ENCODE data around the gene AK4. TPM values are rescaled to one million over a fixed set of nuclear protein-coding genes. Genes with fewer than 3 reads are reported as not detected.
"Not testable (repeated sequence)": the region's sequence is repeated elsewhere in the genome, so short reads cannot be mapped to it uniquely, and the experiment has no call there.

Gene AK4
- 11.6 TPM for total RNA-seq

GRCh38 chr1:65148178-65148547 is at the start of gene AK4:
Gene AK4, plus strand, starts transcription at chr1:65148203. Its CDS starts 205 bp downstream, at chr1:65148408.
- DNase-seq (ENCODE audit: low read depth in 2 of 3, low spot score in 2 of 3) = not testable (repeated sequence)

GRCh38 chr1:65103807-65104206 is 44.2 kb upstream of the AK4 start:
- DNase-seq (ENCODE audit: low read depth in 2 of 3, low spot score in 2 of 3) = no peak

DNA sequence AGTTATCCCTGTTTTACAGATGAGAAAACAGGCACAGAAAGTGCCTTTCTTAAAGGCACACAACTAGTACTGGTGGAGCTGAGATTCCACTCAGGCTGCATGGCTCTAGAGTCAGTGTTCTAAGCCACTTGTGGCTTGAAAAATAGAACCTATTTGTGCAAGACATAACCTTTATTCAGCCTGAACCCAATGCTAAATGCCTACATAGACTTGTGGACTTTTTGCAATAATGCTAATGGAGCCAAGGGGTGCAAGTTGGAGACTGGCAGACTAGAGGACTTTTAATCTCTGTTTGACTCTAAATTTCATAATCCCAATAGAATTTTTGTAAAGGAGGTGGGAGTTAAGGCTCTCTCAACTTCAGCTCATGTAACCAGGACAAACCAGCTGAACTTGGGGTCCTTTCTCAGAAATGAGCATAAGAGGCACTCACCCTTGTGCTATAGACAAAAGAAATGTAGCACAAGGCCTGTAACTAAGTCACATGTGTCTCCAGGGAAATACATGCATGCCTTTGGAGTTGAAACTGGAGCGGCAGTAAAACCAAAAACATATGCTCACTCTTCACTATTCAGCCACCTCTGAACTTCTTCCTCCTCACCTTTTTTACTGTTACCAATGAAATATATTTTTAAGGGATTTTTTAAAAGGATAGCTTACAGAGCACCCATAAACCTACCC is 43.0 kb upstream of the AK4 start:
- no peak for DNase-seq (ENCODE audit: low read depth in 2 of 3, low spot score in 2 of 3)

DNA sequence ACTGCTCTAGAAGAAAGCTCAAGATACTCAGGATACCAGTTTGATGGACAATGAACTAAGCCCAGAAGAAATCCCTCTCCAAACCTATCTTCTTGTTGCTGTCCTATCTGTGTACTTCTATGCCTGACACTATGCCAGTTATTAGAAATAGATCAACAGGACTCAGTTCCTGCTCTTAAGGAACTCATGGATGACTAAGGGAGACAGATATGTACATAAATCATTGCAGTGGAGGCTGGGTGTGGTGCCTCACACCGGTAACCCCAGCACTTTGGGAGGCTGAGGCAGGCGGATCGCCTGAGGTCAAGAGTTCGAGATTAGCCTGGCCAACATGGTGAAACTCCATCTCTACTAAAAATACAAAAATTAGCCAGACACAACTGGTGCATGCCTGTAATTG is 42.4 kb upstream of the AK4 start:
- DNase-seq (ENCODE audit: low read depth in 2 of 3, low spot score in 2 of 3) = no peak

- no peak for DNase-seq (ENCODE audit: low read depth in 2 of 3, low spot score in 2 of 3)
Observed at GRCh38 chr1:65108025-65108642, 39.9 kb upstream of the AK4 start.

DNA sequence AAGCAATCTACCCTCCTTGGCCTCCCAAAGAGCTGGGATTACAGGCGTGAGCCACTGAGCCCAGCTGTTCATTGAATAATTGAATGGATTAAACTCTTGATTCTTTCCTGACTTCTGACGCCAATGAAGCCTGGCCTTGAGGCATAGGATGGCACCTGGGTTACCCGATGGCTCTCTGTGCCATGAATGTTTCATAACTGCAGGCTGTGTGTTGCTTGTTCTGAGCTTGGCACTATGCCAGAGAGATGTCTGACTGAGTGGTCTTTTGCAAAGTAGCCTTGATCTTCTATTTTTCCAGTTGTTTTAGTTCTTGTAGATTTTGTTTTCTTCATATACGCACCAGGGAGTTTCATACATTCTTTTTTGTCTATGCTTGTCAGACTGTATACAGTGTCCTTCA is 38.5 kb upstream of the AK4 start:
- DNase-seq (ENCODE audit: low read depth in 2 of 3, low spot score in 2 of 3) = no peak

DNA sequence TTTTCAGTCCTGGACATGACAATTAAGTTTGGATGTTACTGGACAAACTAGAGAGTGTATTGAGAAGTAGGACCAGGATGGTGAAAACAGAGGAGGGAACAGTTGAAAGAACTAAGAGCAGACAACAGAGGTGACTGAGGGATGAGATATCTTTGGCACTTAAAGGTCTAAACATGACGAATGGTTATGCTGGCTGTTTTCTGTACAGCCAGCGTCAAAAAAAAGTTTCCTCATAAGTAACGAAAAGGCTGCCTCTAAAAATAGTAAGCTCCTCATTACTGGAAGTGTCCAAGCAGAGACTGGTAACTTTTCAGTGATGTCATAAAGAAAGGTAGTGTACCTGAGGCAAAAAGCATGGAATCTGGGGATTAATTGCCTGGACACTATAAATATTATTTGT is 35.2 kb upstream of the AK4 start:
- DNase-seq (ENCODE audit: low read depth in 2 of 3, low spot score in 2 of 3) = no peak

DNA sequence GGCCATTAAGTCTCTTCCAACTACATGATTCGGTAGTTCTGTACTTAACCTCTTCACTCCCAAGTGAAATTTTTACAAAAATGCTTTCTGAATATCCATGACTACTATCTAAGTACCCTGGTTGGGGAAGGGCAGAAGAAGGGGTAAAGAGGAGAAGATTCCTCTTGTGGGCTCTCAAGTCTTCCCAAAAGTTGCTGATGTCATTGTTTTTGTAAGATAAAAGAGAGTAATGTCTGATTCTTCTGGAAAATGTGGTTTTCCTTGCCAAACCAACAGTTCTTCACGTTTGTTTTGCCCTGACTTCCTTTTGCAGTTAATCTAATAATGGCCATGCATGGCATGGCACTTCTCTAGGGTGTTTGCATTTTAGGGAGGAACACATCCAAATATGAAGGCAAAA is 34.7 kb upstream of the AK4 start:
- peak in 2 of 3 donors; percentile 3 to 8 for DNase-seq (ENCODE audit: low read depth in 2 of 3, low spot score in 2 of 3)

DNA sequence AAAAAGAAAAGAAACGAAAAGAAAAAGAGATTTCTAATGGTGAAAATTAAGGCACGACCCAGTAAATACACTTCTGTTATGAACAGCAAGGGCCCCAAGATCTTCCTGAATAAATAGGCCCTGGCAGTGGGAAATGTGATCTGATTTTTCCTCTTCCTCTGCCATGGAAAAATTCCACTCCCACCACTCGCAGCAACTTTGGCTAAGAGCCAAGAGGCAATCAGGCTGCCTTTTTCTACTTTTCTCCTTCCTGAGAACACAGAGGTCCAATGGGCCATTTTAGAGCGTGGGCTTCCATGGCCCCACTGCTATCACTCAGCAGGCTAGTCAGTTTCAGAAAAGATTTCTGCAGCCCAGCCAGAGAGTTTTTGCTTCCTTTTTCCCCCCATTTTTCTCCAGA is 33.7 kb upstream of the AK4 start:
- DNase-seq (ENCODE audit: low read depth in 2 of 3, low spot score in 2 of 3) = no peak

DNA sequence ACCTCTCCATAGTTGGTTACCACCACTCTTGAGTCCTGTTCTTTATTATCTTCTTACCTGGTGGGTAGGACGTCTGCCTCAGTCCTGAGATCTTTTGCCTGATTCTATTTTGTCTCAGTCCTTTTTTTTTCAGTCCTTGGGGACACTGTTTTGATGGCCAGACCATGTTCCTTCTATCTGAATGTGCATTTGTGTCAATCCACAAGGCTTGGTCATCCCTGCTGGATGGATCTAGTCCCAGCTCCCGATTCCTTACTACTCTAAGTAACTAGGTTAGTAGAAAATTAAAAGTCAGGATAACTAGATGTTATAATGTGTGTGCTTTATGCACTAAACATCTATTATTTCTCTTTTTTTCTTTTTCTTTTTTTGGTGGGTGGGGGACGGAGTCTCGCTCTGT is 28.1 kb upstream of the AK4 start:
- DNase-seq (ENCODE audit: low read depth in 2 of 3, low spot score in 2 of 3) = no peak

DNA sequence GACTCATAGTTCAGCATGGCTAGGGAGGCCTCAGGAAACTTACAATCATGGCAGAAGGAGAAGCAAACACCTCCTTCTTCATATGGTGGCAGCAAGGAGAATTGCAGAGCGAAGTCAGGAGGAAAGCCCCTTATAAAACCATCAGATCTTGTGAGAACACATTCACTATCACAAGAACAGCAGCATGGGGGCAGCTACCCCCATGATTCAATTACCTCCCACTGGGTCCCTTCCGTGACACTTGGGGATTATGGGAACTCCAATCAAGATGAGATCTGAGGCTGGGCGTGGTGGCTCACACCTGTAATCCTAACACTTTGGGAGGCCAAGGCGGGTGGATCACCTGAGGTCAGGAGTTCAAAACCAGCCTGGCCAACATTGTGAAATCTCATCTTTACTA is 18.9 kb upstream of the AK4 start:
- DNase-seq (ENCODE audit: low read depth in 2 of 3, low spot score in 2 of 3) = not testable (repeated sequence)

DNA sequence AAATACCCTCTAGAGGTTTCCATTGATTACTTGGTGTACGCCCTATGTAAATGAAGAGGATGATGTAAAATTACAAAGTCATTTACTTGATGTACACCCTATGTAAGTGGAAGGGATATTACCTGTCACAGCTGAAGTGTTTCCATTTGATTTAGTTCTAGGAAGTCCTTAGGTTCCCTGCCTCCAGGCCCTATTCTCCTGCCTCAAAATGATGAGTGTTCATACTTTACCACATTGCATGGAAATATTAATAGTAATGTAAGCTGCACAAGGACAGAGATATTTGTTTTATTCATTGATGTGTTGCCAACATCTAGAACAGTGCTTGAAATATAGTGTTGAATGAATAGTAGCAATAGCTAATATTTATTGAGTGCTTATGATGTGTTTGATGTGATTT is 9.5 kb upstream of the AK4 start:
- no peak for DNase-seq (ENCODE audit: low read depth in 2 of 3, low spot score in 2 of 3)

DNA sequence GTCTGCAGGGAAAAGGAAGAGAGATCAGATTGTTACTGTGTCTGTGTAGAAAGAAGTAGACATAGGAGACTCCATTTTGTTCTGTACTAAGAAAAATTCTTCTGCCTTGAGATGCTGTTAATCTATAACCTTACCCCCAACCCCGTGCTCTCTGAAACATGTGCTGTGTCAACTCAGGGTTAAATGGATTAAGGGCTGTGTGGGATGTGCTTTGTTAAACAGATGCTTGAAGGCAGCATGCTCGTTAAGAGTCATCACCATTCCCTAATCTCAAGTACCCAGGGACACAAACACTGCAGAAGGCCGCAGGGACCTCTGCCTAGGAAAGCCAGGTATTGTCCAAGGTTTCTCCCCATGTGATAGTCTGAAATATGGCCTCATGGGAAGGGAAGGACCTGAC is 8.2 kb upstream of the AK4 start:
- not testable (repeated sequence) for DNase-seq (ENCODE audit: low read depth in 2 of 3, low spot score in 2 of 3)

- DNase-seq (ENCODE audit: low read depth in 2 of 3, low spot score in 2 of 3) = no peak
Observed at GRCh38 chr1:65141394-65141793, 6.6 kb upstream of the AK4 start.

GRCh38 chr1:65141918-65142317 is 6.1 kb upstream of the AK4 start:
- no peak for DNase-seq (ENCODE audit: low read depth in 2 of 3, low spot score in 2 of 3)

GRCh38 chr1:65143112-65143658 is 4.8 kb upstream of the AK4 start:
- DNase-seq (ENCODE audit: low read depth in 2 of 3, low spot score in 2 of 3) = not testable (repeated sequence)

DNA sequence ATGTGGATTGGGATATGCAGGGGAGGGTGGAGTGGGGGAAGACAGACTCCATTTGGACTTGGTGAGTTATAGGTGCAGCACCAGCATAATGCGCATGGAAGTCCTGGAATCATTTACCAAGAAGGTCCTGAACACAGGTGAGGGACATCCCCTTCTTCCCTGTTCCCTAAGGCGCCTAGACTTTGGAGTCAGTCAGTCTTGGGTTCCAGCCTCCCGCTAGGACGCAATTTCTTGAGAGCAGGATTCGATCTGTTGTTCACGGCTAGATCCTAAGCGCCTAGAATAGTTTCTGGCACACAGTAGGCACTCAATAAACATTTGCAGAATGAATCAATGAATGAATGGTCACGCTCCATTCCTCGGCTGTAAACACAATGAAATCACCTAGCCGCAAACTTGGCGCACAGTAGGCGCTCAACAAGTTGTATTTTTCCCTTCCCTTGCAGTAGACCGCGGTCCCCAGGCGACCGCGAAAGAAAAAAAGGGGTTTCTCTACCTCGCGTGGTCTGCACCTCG is 1.0 kb upstream of the AK4 start:
- no peak for DNase-seq (ENCODE audit: low read depth in 2 of 3, low spot score in 2 of 3)

GRCh38 chr1:65147424-65148177 is 402 bp upstream of the AK4 start:
- DNase-seq (ENCODE audit: low read depth in 2 of 3, low spot score in 2 of 3) = peak in 2 of 3 donors; percentile 35 to 42

DNA sequence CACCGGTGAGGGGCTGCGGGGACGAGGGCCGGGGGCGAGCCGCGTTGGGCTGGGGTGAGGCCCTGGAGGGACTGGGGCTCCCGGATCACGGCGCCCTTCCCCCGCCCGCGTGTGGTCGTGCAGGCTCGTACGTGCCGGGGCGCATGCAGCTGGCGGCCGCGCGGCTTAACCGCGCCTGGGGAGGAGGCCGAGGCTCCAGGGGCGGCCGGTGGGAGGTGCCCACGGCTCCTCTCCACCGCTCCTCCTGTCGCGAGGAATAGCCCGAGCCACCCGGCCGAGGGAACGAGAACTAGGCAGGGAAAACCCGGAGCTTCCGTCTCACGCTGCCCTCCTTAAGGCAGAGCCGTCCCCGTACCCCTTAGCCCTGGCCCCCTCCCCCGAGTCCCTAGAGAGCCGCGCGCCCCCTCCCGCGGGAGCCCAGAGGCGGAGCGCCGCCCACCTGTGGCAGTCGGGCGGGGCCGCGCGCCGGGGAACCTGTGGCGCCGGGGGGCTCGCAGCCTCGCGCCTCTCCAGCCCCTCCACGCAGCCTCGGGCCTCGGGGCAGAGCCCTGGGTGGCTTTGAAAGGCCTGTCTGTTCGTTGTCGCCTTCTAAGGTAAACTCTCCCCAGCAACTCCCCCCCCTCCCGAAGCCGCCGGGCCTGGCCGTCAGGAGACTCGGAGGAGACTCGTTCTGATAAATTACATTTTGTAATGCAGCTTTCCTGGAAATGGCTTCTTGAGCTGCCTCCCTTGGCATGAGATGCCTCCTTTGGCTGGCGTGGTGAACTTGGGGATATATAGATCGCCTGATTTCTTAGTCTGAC is 746 bp downstream of the AK4 start:
- DNase-seq (ENCODE audit: low read depth in 2 of 3, low spot score in 2 of 3) = peak in 2 of 3 donors; percentile 19 to 42

- peak in 1 of 3 donors; percentile 43 for DNase-seq (ENCODE audit: low read depth in 2 of 3, low spot score in 2 of 3)
Observed at GRCh38 chr1:65149351-65150107, 1.5 kb downstream of the AK4 start.
